ENCODE measurements around the gene BRAF. TPM values are rescaled to one million over a fixed set of nuclear protein-coding genes. Genes with fewer than 3 reads are reported as not detected.
A peak's percentile ranks its signal among the peaks of the same experiment; 100 is the strongest.
"Not testable (repeated sequence)": the region's sequence is repeated elsewhere in the genome, so short reads cannot be mapped to it uniquely, and the experiment has no call there.

Gene BRAF
- polyA plus RNA-seq, 3 donors from 2014 or later = 4.9 to 13.2 (median 5.4) TPM

GRCh38 chr7:140927351-140927750 lies 2.6 kb upstream of the BRAF start:
- Mint-ChIP-seq H3K9me3 (no peaks in the 10 kb centered on the region), H3K36me3 (no peaks in the 10 kb centered on the region), H3K4me3 (no peak overlapping the region), H3K27ac (peak overlapping the region in 3 of 6 donors; percentile 14 to 99 (median 36)), H3K4me1 (peaks cover 8% of the 10 kb centered on the region in 2 donors), H3K27me3 (ENCODE audit: low read depth in 3 of 3) (peaks cover 6 to 10% (median 9%) of the 10 kb centered on the region in 3 donors)
- no peak for DNase-seq

DNA sequence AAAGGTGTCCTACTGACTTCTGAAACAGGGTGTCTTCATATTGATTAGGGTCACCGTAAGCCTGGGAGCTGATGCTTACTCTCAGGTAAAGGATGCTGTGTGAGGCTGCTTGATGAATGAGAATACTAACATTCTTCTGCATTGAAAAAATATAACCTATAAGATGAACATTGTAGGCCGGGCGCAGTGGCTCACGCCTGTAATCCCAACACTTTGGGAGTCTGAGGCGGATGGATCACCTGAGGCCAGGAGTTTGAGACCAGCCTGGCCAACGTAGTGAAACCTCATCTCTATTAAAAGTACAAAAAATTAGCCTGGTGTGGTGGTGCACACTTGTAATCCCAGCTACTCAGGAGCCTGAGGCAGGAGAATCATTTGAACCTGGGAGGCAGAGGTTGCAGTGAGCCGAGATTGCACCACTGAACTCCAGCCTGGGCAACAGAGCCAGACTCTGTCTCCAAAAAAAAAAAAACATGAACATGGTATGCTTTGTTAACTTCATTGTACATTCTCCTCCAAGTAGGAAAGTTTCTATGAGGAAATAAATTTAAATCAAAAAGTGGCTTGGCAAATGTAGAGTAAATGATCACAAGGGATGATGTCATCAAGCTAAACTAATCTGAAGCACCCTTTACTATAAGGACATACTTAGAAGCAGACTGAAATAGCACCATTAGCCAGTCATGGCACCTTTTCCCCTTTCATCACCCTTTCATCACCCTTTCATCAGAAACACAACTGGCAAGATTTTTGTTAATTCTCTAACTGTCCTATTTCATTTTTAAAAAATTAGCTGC lies 1.5 kb upstream of the BRAF start:
- Mint-ChIP-seq H3K4me3 (peak overlapping the region; percentile 35 to 66 (median 41)), H3K27ac (peak overlapping the region in 5 of 6 donors; percentile 55 to 100 (median 99)), H3K9me3 (no peaks in the 10 kb centered on the region), H3K36me3 (no peaks in the 10 kb centered on the region), H3K27me3 (ENCODE audit: low read depth in 3 of 3) (peaks cover 6 to 10% (median 9%) of the 10 kb centered on the region in 3 donors), H3K4me1 (peaks cover 8 to 9% of the 10 kb centered on the region in 2 donors)
- DNase-seq = no peak

DNA sequence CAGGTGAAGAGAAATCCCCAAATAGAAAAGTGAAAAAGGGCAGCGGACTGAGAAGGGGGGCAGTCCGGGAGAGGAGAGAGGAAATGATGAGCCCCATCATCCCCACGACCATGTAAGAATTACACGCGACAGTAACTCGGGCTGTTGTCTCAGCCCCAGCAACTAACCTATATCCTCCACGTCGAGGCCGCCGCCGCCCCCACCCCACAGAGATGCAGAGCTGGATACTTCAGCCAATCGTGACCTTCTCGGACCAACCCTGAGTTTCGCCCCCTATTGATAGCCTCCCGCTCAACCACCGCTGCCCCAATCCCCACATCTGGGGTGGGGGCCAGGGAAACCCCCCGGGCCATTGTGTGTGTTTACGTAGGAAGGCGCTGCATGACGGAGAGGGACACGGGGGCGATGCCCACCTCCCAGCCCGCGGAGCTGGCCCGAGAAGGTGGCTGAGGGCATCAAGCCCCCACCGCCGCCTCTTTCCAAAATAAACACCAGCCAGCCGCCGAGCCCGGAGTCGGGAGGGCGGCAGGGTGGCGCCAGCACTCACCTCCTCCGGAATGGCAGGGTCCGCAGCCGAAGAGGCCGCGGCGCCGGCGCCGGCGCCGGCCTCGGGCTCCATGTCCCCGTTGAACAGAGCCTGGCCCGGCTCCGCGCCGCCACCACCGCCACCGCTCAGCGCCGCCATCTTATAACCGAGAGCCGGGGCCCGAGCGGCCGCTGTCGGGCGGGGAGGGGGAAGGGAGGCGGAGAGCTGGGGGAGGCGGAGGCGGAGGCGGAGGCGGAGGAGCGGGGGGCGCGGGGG lies 509 bp downstream of the BRAF start:
- Mint-ChIP-seq H3K27ac (no peak overlapping the region), H3K4me3 (no peak overlapping the region), H3K9me3 (no peaks in the 10 kb centered on the region), H3K27me3 (ENCODE audit: low read depth in 3 of 3) (peaks cover 6 to 10% (median 8%) of the 10 kb centered on the region in 3 donors), H3K4me1 (peaks cover 16 to 29% of the 10 kb centered on the region in 2 donors), H3K36me3 (no peaks in the 10 kb centered on the region)
- peak; percentile 89 to 93 (median 91) for DNase-seq

DNA sequence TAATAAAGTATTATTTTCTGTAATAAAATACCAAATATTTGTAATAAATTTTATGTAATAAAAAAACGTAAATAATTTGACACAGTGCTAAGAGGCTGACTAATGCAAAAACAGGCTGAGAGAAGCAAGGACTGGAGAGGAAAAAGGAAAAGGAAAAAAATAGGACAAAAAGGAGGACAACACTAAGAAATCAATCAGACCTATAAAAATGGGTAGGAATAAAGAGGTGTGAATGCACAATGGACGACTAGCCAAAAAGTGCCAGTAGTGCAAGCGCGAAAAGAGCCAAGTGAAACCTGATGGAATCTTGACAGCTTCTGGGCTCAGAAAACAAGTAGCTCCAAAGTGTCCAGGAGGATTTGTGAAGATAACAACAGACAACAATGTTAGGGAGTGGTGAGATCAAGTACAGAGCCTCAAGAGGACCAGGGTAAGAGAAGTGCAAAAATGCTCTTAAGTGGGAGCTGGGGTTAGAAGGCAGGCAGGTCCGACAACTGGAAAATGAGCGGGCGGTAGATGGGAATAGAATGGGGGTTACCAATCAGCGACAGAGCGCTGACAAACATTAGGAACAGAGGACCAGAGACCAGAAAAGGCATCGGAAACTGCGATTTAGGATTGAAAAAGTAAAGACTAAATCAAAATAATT lies 1.2 kb downstream of the BRAF start:
- peaks cover 6 to 10% (median 8%) of the 10 kb centered on the region in 3 donors for H3K27me3 Mint-ChIP-seq (ENCODE audit: low read depth in 3 of 3)
- H3K9me3 Mint-ChIP-seq = no peaks in the 10 kb centered on the region
- no peak overlapping the region for H3K4me3 Mint-ChIP-seq
- no peaks in the 10 kb centered on the region for H3K36me3 Mint-ChIP-seq
- no peak overlapping the region for H3K27ac Mint-ChIP-seq
- peaks cover 16 to 32% of the 10 kb centered on the region in 2 donors for H3K4me1 Mint-ChIP-seq
- no peak for DNase-seq

GRCh38 chr7:140922741-140923345 lies 1.9 kb downstream of the BRAF start:
- no peak overlapping the region for H3K4me3 Mint-ChIP-seq
- H3K27ac Mint-ChIP-seq = no peak overlapping the region
- H3K27me3 Mint-ChIP-seq (ENCODE audit: low read depth in 3 of 3) = peaks cover 6 to 10% (median 8%) of the 10 kb centered on the region in 3 donors
- peaks cover 19 to 36% of the 10 kb centered on the region in 2 donors for H3K4me1 Mint-ChIP-seq
- no peak for DNase-seq
- H3K9me3 Mint-ChIP-seq = no peaks in the 10 kb centered on the region
- no peaks in the 10 kb centered on the region for H3K36me3 Mint-ChIP-seq

GRCh38 chr7:140920745-140921144 lies 4.0 kb downstream of the BRAF start:
- Mint-ChIP-seq H3K4me1 (peaks cover 36 to 57% of the 10 kb centered on the region in 2 donors), H3K4me3 (no peak overlapping the region), H3K36me3 (no peaks in the 10 kb centered on the region), H3K27ac (peak overlapping the region in 4 of 6 donors; percentile 38 to 68 (median 44)), H3K9me3 (no peaks in the 10 kb centered on the region), H3K27me3 (ENCODE audit: low read depth in 3 of 3) (peaks cover 6 to 8% (median 7%) of the 10 kb centered on the region in 3 donors)
- DNase-seq = no peak

DNA sequence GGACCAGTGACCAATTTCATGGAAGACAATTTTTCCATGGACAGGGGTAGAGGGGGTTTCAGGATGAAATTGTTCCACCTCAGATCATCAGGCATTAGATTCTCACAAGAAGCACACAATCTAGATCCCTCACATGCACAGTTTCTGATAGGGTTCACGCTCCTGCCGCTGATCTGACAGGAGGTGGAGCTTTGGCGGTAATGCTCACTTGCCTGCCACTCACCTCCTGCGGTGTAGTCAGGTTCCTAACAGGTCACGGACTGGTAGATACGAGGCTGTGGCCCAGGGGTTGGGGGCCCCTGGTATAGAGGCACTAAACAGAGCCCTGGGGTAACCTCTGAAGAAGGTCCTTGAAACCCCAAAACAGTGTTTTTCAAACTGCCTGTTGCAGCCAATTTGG lies 6.5 kb downstream of the BRAF start:
- no peaks in the 10 kb centered on the region for H3K9me3 Mint-ChIP-seq
- H3K4me1 Mint-ChIP-seq = peaks cover 34 to 59% of the 10 kb centered on the region in 2 donors
- no peak overlapping the region for H3K4me3 Mint-ChIP-seq
- H3K27me3 Mint-ChIP-seq (ENCODE audit: low read depth in 3 of 3) = no peaks in the 10 kb centered on the region
- no peak for DNase-seq
- H3K36me3 Mint-ChIP-seq = no peaks in the 10 kb centered on the region
- H3K27ac Mint-ChIP-seq = peak overlapping the region in 1 of 6 donors; percentile 20

GRCh38 chr7:140917258-140917657 lies 7.5 kb downstream of the BRAF start:
- no peak for DNase-seq
- no peaks in the 10 kb centered on the region for H3K9me3 Mint-ChIP-seq
- H3K36me3 Mint-ChIP-seq = no peaks in the 10 kb centered on the region
- H3K27me3 Mint-ChIP-seq (ENCODE audit: low read depth in 3 of 3) = no peaks in the 10 kb centered on the region
- H3K4me3 Mint-ChIP-seq = no peak overlapping the region
- H3K27ac Mint-ChIP-seq = no peak overlapping the region
- peaks cover 42 to 68% of the 10 kb centered on the region in 2 donors for H3K4me1 Mint-ChIP-seq

DNA sequence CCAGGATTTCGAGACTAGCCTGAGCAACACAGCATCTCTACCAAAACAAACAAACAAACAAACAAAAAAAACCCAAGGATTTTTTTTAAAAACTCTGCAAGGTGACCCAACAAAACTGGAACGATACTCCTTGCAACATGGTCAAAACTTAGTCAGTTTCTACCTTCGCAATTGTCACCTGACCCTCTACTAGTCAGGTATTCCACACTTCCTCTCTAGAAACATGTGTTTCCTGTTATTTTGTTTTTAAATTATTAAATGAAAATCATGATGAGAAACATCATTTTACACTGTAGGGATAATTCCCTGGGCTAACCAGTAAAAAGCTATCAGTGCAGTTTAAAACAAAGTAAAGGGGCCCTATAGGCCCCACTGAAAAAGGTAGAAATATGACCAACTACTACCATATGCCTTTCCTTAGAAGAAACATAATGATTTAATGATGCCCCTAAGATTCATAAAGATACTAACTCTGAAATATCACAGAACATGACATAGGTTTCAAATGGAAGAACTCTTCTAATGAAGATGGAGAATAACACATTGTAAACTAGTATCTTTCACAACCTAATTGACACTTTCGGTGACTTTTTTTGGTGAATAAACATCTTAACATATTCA lies 8.7 kb downstream of the BRAF start:
- no peak for DNase-seq
- H3K36me3 Mint-ChIP-seq = no peaks in the 10 kb centered on the region
- H3K27ac Mint-ChIP-seq = peak overlapping the region in 1 of 6 donors; percentile 62
- peaks cover 0 to 2% (median 2%) of the 10 kb centered on the region in 3 donors for H3K27me3 Mint-ChIP-seq (ENCODE audit: low read depth in 3 of 3)
- no peaks in the 10 kb centered on the region for H3K9me3 Mint-ChIP-seq
- peaks cover 47 to 77% of the 10 kb centered on the region in 2 donors for H3K4me1 Mint-ChIP-seq
- H3K4me3 Mint-ChIP-seq = no peak overlapping the region

- Mint-ChIP-seq H3K27ac (no peak overlapping the region), H3K4me3 (peak overlapping the region in 1 of 5 donors; percentile 14), H3K9me3 (no peaks in the 10 kb centered on the region), H3K27me3 (ENCODE audit: low read depth in 3 of 3) (peaks cover 0 to 4% (median 4%) of the 10 kb centered on the region in 3 donors), H3K36me3 (no peaks in the 10 kb centered on the region), H3K4me1 (peaks cover 45 to 67% of the 10 kb centered on the region in 2 donors)
- no peak for DNase-seq
Measured at GRCh38 chr7:140914083-140914482, 10.6 kb downstream of the BRAF start.

GRCh38 chr7:140913596-140913928 lies 11.2 kb downstream of the BRAF start:
- DNase-seq; H3K27me3 Mint-ChIP-seq (ENCODE audit: low read depth in 3 of 3); H3K27ac Mint-ChIP-seq; H3K36me3 Mint-ChIP-seq; H3K4me3 Mint-ChIP-seq; H3K9me3 Mint-ChIP-seq: not testable (repeated sequence)
- H3K4me1 Mint-ChIP-seq = peaks cover 50 to 69% of the 10 kb centered on the region in 2 donors

- Mint-ChIP-seq H3K36me3 (no peaks in the 10 kb centered on the region), H3K4me3 (no peak overlapping the region), H3K27ac (no peak overlapping the region), H3K27me3 (ENCODE audit: low read depth in 3 of 3) (peaks cover 0 to 4% (median 4%) of the 10 kb centered on the region in 3 donors), H3K9me3 (no peaks in the 10 kb centered on the region), H3K4me1 (peaks cover 43 to 66% of the 10 kb centered on the region in 2 donors)
- DNase-seq = no peak
Measured at GRCh38 chr7:140911746-140912145, 13.0 kb downstream of the BRAF start.

DNA sequence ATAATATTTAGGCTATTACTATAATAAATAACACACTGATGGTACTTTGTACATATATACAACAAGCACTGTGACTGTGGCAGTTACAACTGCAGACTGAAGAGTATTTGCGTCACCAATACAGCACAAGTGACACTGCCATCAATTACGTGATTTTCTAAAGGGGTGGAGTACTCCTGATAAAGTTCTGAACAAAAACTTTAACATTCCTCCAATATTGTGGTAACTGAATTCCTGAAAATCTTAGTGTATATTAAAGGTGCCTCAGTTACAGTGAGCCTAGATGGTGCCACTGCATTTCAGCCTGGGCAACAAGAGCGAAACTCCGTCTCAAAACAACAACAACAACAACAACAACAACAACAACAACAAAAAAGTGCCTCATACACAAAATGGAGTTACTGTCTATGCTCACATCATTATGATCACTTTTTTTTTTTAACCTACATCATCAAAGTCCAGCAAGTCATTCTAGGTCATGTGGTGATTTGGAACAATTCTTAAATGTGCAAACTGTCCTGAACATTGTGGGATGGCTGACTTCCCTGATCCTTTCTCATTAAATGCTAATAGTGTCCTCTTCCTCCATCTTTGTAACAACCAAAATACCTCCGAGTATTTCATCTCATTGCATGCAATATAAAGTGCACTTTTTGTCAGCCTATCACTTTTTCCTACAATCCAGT lies 15.1 kb downstream of the BRAF start:
- no peak overlapping the region for H3K27ac Mint-ChIP-seq
- no peak for DNase-seq

More for the DNA sequence above, 15.1 kb downstream of the BRAF start:
- Mint-ChIP-seq H3K9me3 (no peaks in the 10 kb centered on the region), H3K36me3 (no peaks in the 10 kb centered on the region), H3K27me3 (ENCODE audit: low read depth in 3 of 3) (peaks cover 0 to 4% (median 4%) of the 10 kb centered on the region in 3 donors), H3K4me3 (no peak overlapping the region), H3K4me1 (peaks cover 32 to 60% of the 10 kb centered on the region in 2 donors)
